HCT116 (cell line): ENCODE data around the gene FAM240B. TPM values are rescaled to one million over a fixed set of nuclear protein-coding genes. Genes with fewer than 3 reads are reported as not detected.

ENCODE experiments used
- ATAC-seq: fragments of 200-7000 bp; cut with Tn5 transposase; 2 replicates; pipeline ENCODE4 v1.9.1; 2020; ENCODE audit warnings: mild to moderate bottlenecking, moderate library complexity
- BruUV-seq: library from RNA; stranded (reverse); fragments of 400-500 nt; replicated peaks from 2 replicates; lab custom pipeline; 2021; lab: Mats Ljungman, UMichigan
- CTCF ChIA-PET: fragments of 300-600 bp; sonication (Branson Sonifier 250); formaldehyde crosslinking; loops from one replicate; lab custom pipeline; 2021; ENCODE audit warnings: antibody characterized with exemption; lab: Charles Lee
- POLR2A ChIA-PET: fragments of 300-600, 350-600 bp; sonication (Branson Sonifier 250); formaldehyde crosslinking; loops from one replicate; lab custom pipeline; 2021; ENCODE audit warnings: antibody characterized with exemption; lab: Charles Lee
- RAD21 ChIA-PET, 2 experiments: fragments of 300-600 bp; sonication (Branson Sonifier 250); formaldehyde crosslinking; loops; one replicate each; lab custom pipeline; 2023; ENCODE audit warnings: low total read pairs in 2 of 2; ENCODE audit not compliant: uncharacterized antibody in 2 of 2, unreplicated experiment in 2 of 2, low non-redundant PET in 1 of 2; lab: Charles Lee
- DNase-seq: peaks from one replicate; pipeline ENCODE4 v3.0.0-alpha.2; 2010; ENCODE audit warnings: low read depth, low spot score
- H2AFZ ChIP-seq: fragments of 200-600 bp; shearing (Covaris generic), sonication (generic); 2 replicates; pipeline ENCODE4 v1.6.1; 2017; ENCODE audit warnings: low read depth, mixed run types, mixed read lengths, antibody characterized with exemption, low read length; ENCODE audit not compliant: poor library complexity, severe bottlenecking
- H3K27ac ChIP-seq: 2 replicates; pipeline ENCODE4 v1.5.1; 2012; ENCODE audit warnings: low read depth, low read length
- H3K27me3 ChIP-seq: fragments of 200-600 bp; sonication (generic); 2 replicates; pipeline ENCODE4 v1.6.1; 2016; ENCODE audit warnings: mixed run types, low read length, mixed read lengths; ENCODE audit not compliant: insufficient read depth
- H3K36me3 ChIP-seq, 2 experiments: fragments of 200-500 bp in 1 of 2; fragments of 200-600 bp in 1 of 2; sonication (Bioruptor generic) in 1 of 2; sonication (generic) in 1 of 2; 2 replicates each; pipeline versions ENCODE4 v1.5.1 to v1.6.1; 2014 to 2016; ENCODE audit warnings: low read length in 2 of 2, inconsistent platforms in 1 of 2, mixed read lengths in 1 of 2, mixed run types in 1 of 2; ENCODE audit not compliant: insufficient read depth in 2 of 2, control insufficient read depth in 1 of 2
- H3K4me1 ChIP-seq, 2 experiments: fragments of 200-600 bp in 1 of 2; sonication (generic) in 1 of 2; 2 replicates each; pipeline versions ENCODE4 v1.5.1 to v1.6.1; 2012 to 2017; ENCODE audit warnings: low read length in 2 of 2, inconsistent platforms in 1 of 2, mild to moderate bottlenecking in 1 of 2, mixed read lengths in 1 of 2, mixed run types in 1 of 2, moderate library complexity in 1 of 2; ENCODE audit not compliant: insufficient read depth in 2 of 2, control insufficient read depth in 1 of 2
- H3K4me2 ChIP-seq: fragments of 200-600 bp; sonication (generic); 2 replicates; pipeline ENCODE4 v1.6.1; 2017; ENCODE audit warnings: mixed run types, low read length, mixed read lengths
- H3K4me3 ChIP-seq, 2 experiments: fragments of 200-600 bp in 1 of 2; sonication (generic) in 1 of 2; replicated peaks in 1 of 2; 2 replicates each; pipeline ENCODE4 v1.5.1; 2011 to 2016; ENCODE audit warnings: low read length in 2 of 2, control low read depth in 1 of 2, low read depth in 1 of 2, mild to moderate bottlenecking in 1 of 2, mixed read lengths in 1 of 2, mixed run types in 1 of 2
- H3K79me2 ChIP-seq: fragments of 200-600 bp; sonication (generic); 2 replicates; pipeline ENCODE4 v1.6.1; 2017; ENCODE audit warnings: mild to moderate bottlenecking, mixed run types, low read length, moderate library complexity, mixed read lengths; ENCODE audit not compliant: insufficient read depth
- H3K9ac ChIP-seq: fragments of 200-600 bp; sonication (generic); 2 replicates; pipeline ENCODE4 v1.6.1; 2016; ENCODE audit warnings: low read length, mixed read lengths
- H3K9me2 ChIP-seq: fragments of 200-600 bp; sonication (generic), shearing (Covaris generic); 2 replicates; pipeline ENCODE4 v1.6.1; 2017; ENCODE audit warnings: mixed run types, mild to moderate bottlenecking, moderate library complexity; ENCODE audit not compliant: insufficient read depth
- H3K9me3 ChIP-seq, 2 experiments: fragments of 200-500 bp in 1 of 2; fragments of 200-600 bp in 1 of 2; sonication (Bioruptor generic) in 1 of 2; sonication (generic) in 1 of 2; 2 replicates each; pipeline ENCODE4 v1.6.1; 2014 to 2017; ENCODE audit warnings: low read length in 2 of 2, mixed read lengths in 2 of 2, inconsistent platforms in 1 of 2, low read depth in 1 of 2, mild to moderate bottlenecking in 1 of 2, mixed run types in 1 of 2, moderate library complexity in 1 of 2; ENCODE audit not compliant: control insufficient read depth in 1 of 2, insufficient read depth in 1 of 2
- H4K20me1 ChIP-seq: fragments of 200-600 bp; sonication (generic), shearing (Covaris generic); 2 replicates; pipeline ENCODE4 v1.6.1; 2017; ENCODE audit warnings: mixed run types, mild to moderate bottlenecking, moderate library complexity; ENCODE audit not compliant: insufficient read depth
- CBX3 ChIP-seq: IDR thresholded peaks from 2 replicates; pipeline ENCODE4 v1.6.1; 2012; ENCODE audit warnings: low read depth
- ELF1 ChIP-seq: IDR thresholded peaks from 2 replicates; pipeline ENCODE4 v1.6.1; 2012; ENCODE audit warnings: low read depth, borderline replicate concordance
- EZH2 ChIP-seq: fragments of 200-600 bp; sonication (generic); IDR thresholded peaks from 2 replicates; pipeline ENCODE4 v1.6.1; 2017; ENCODE audit warnings: antibody characterized with exemption, mixed run types
- JUND ChIP-seq: IDR thresholded peaks from 2 replicates; pipeline ENCODE4 v1.6.1; 2012
- POLR2AphosphoS5 ChIP-seq: IDR thresholded peaks from 2 replicates; pipeline ENCODE4 v1.6.1; 2011; ENCODE audit warnings: mild to moderate bottlenecking, low read depth, low read length, moderate library complexity
- RAD21 ChIP-seq: IDR thresholded peaks from 2 replicates; pipeline ENCODE4 v1.6.1; 2012; ENCODE audit warnings: low read depth, mild to moderate bottlenecking
- SRF ChIP-seq: IDR thresholded peaks from 2 replicates; pipeline ENCODE4 v1.6.1; 2012; ENCODE audit warnings: low read depth
- TCF7L2 ChIP-seq: IDR thresholded peaks from 2 replicates; pipeline ENCODE4 v1.7.0; 2011; ENCODE audit warnings: borderline replicate concordance, inconsistent platforms; ENCODE audit not compliant: insufficient read depth, insufficient read length; ENCODE audit errors: extremely low read depth
- YY1 ChIP-seq: IDR thresholded peaks from 2 replicates; pipeline ENCODE4 v1.6.1; 2011; ENCODE audit warnings: low read length, low read depth, moderate library complexity, mild to moderate bottlenecking; ENCODE audit not compliant: insufficient replicate concordance; ENCODE audit errors: extremely low read depth
- ZBTB33 ChIP-seq: IDR thresholded peaks from 2 replicates; pipeline ENCODE4 v1.6.1; 2011; ENCODE audit warnings: mild to moderate bottlenecking, low read length, moderate library complexity; ENCODE audit not compliant: insufficient replicate concordance; ENCODE audit errors: extremely low read depth
- ZFX ChIP-seq: fragments of 450-650 bp; IDR thresholded peaks from 2 replicates; pipeline ENCODE4 v1.6.1; 2017
- ZNF274 ChIP-seq: fragments of 200-500 bp; sonication (Bioruptor generic); IDR thresholded peaks from 2 replicates; pipeline ENCODE4 v1.6.1; 2014; ENCODE audit warnings: mild to moderate bottlenecking, low read depth, low read length, inconsistent platforms
- intact Hi-C: fragments of 100-400 bp; cut with micrococcal nuclease; formaldehyde crosslinking; loops from 2 replicates; pipeline ENCODE4 v1.10.0; 2022
- total RNA-seq: library from RNA; stranded (reverse); gene quantifications from one replicate; pipeline ENCODE4 v1.2.1, GENCODE V29; 2021; ENCODE audit not compliant: unreplicated experiment

Gene FAM240B
- total RNA-seq, 1 experiment from 2014 or later: not detected

GRCh38 chr9:38687992-38688391, 31.9 kb downstream of the FAM240B start (continued):
- TF ChIP-seq ZNF274 (no peak), EZH2 (no peak)

GRCh38 chr9:38687389-38687842, 32.5 kb downstream of the FAM240B start:
- no peaks in the 10 kb centered on the region for H3K9me2 ChIP-seq
- H4K20me1 ChIP-seq: no peaks in the 10 kb centered on the region
- POLR2A ChIA-PET: interaction anchor here (1.1 kb wide), 1 partner anchor 15 kb away, joined by 7 read pairs; no protein-coding TSS in a partner anchor
- TF ChIP-seq POLR2AphosphoS5: peak; percentile 70
- TF ChIP-seq ZFX: peak; percentile 41; the same call in 1 of the 2 replicates
- TF ChIP-seq ELF1: peak; percentile 61
- no peak for TF ChIP-seq RAD21
- no peaks in the 10 kb centered on the region for H3K27me3 ChIP-seq
- no peaks in the 10 kb centered on the region for H3K79me2 ChIP-seq
- CTCF ChIA-PET: interaction anchor here (1.0 kb wide), 1 partner anchor 15 kb away, joined by 3 read pairs; no protein-coding TSS in a partner anchor
- H3K4me2 ChIP-seq: peak overlapping the region; percentile 78
- H3K27ac ChIP-seq: peak overlapping the region; percentile 46
- RAD21 ChIA-PET: no interaction called here
- DNase-seq (peak; percentile 42), ATAC-seq (peak; percentile 94)
- no peaks in the 10 kb centered on the region for H3K9me3 ChIP-seq
- intact Hi-C loops: no loop called here
- BruUV-seq: no TSS peak
- H3K36me3 ChIP-seq: no peaks in the 10 kb centered on the region
- H3K4me1 ChIP-seq: peaks cover 16 to 27% of the 10 kb centered on the region in 2 experiments
- peak overlapping the region; percentile 28 to 47 for H3K4me3 ChIP-seq
- peak overlapping the region; percentile 45 for H3K9ac ChIP-seq
- H2AFZ ChIP-seq: peak overlapping the region; percentile 97

GRCh38 chr9:38686933-38687332, 33.0 kb downstream of the FAM240B start:
- ChIA-PET POLR2A (interaction anchor here (1.1 kb wide), 1 partner anchor 15 kb away, joined by 7 read pairs; no protein-coding TSS in a partner anchor), RAD21 (no interaction called here), CTCF (interaction anchor here (1.0 kb wide), 1 partner anchor 15 kb away, joined by 3 read pairs; no protein-coding TSS in a partner anchor)
- DNase-seq (no peak), ATAC-seq (no peak)
- Histone ChIP-seq H3K27ac (peak overlapping the region; percentile 46), H3K36me3 (no peaks in the 10 kb centered on the region), H3K79me2 (no peaks in the 10 kb centered on the region), H4K20me1 (no peaks in the 10 kb centered on the region), H3K4me1 (peaks cover 21 to 32% of the 10 kb centered on the region in 2 experiments), H3K9ac (peak overlapping the region; percentile 45), H3K4me3 (peak overlapping the region; percentile 28 to 47; a peak in 2 of 4 replicates), H3K27me3 (no peaks in the 10 kb centered on the region), H3K4me2 (peak overlapping the region; percentile 78), H3K9me3 (no peaks in the 10 kb centered on the region), H3K9me2 (no peaks in the 10 kb centered on the region), H2AFZ (peak overlapping the region; percentile 97)
- TF ChIP-seq JUND (no peak), TCF7L2 (no peak), YY1 (no peak), RAD21 (no peak), CBX3 (no peak), SRF (no peak), EZH2 (no peak), ELF1 (no peak), ZBTB33 (no peak)
- intact Hi-C loops: no loop called here
- BruUV-seq: no TSS peak
